Aorta (tissue), 5 donors: ENCODE measurements around the gene SRSF10. TPM values are rescaled to one million over a fixed set of nuclear protein-coding genes. Genes with fewer than 3 reads are reported as not detected.
A peak's percentile ranks its signal among the peaks of the same experiment; 100 is the strongest.

ENCODE experiments used
- ATAC-seq: fragments of 200-7000 bp; cut with Tn5 transposase; one replicate; pipeline ENCODE4 v1.9.1; 2022; ENCODE audit warnings: moderate library complexity; ENCODE audit not compliant: low FRiP score
- DNase-seq, 2 donors: peaks; one replicate each; pipeline ENCODE4 v3.0.0-alpha.2; 2020
- H3K27ac ChIP-seq, 2 donors: one replicate each; pipeline ENCODE4 v1.5.1; 2013; ENCODE audit warnings: low read length in 2 of 2, mild to moderate bottlenecking in 2 of 2, moderate library complexity in 2 of 2, control low read depth in 1 of 2, inconsistent platforms in 1 of 2, low read depth in 1 of 2
- H3K27me3 ChIP-seq, 2 donors: one replicate each; pipeline ENCODE4 v1.6.1; 2013; ENCODE audit warnings: control low read depth in 1 of 2, low read length in 1 of 2, mild to moderate bottlenecking in 1 of 2, moderate library complexity in 1 of 2; ENCODE audit not compliant: insufficient read depth in 2 of 2, control insufficient read depth in 1 of 2
- H3K36me3 ChIP-seq, 2 donors: one replicate each; pipeline ENCODE4 v1.6.1; 2013; ENCODE audit warnings: control low read depth in 1 of 2, low read length in 1 of 2, mild to moderate bottlenecking in 1 of 2; ENCODE audit not compliant: insufficient read depth in 2 of 2, control insufficient read depth in 1 of 2
- H3K4me1 ChIP-seq, 2 donors: one replicate each; pipeline ENCODE4 v1.6.1; 2013; ENCODE audit warnings: low read length in 2 of 2, control low read depth in 1 of 2, mild to moderate bottlenecking in 1 of 2, moderate library complexity in 1 of 2; ENCODE audit not compliant: insufficient read depth in 2 of 2, control insufficient read depth in 1 of 2
- H3K4me3 ChIP-seq, 2 donors: one replicate each; pipeline ENCODE4 v1.5.1; 2013; ENCODE audit warnings: low read length in 2 of 2, control low read depth in 1 of 2, mild to moderate bottlenecking in 1 of 2
- H3K9me3 ChIP-seq: one replicate; pipeline ENCODE4 v1.6.1; 2013; ENCODE audit warnings: mild to moderate bottlenecking, low read length; ENCODE audit not compliant: control insufficient read depth
- WGBS, 2 donors: extraction: QIAGEN DNeasy Blood & Tissue Kit; methylation state at CpG; one replicate each; pipeline ENCODE4 v1.1.7; 2013; 5-methylcytosine and 5-hydroxymethylcytosine counted together
- intact Hi-C, 2 donors: fragments of 100-400 bp; cut with DNase I; formaldehyde crosslinking; loops; one replicate each; pipeline versions ENCODE4 v1.14.2 to v1.15.0; 2022
- long read RNA-seq, 2 donors: library from polyadenylated mRNA; unstranded; transcript quantifications; one replicate each; pipeline ENCODE4 v2.0.0, GENCODE V29; 2020 to 2021
- polyA plus RNA-seq, 2 donors: library from polyadenylated mRNA; stranded (reverse); fragments of 200-250 nt; gene quantifications; one replicate each; pipeline ENCODE4 v1.2.3, GENCODE V29; 2013
- total RNA-seq, 2 donors: library from RNA; stranded (reverse); fragmentation: NEBNext Ultra II Directional; extraction: Animal tissue kit (Norgen Biotek cat#: 25700); gene quantifications; one replicate each; pipeline ENCODE4 v1.2.1, GENCODE V29; 2021
- donor health status: healthy with polysubstance abuse.
- donor health status: Bipolar disorder and iron deficiency.
- donor health status: DM: no; HTN: no; CAD: no.
- donor health status: DM: no; HTN: no; CAD: no.
- donor health status: DM: yes; HTN: yes; CAD: no.

Gene SRSF10
- total RNA-seq (10 to 100 TPM; 91.1 to 98.4 TPM), polyA plus RNA-seq (100 to 1,000 TPM in 1 of 2 donors, 10 to 100 TPM in 1; 50.1 to 114 TPM)
- long read RNA-seq, donor 1, transcript SRSF10-212 (3 exons, 790 nt): major isoform, 10 of 59 reads
- long read RNA-seq, donor 1, partial matches to known transcripts: 3 of 59 reads
- long read RNA-seq, donor 1, other reads (novel, unspliced or antisense): 42 of 59 reads
- long read RNA-seq, donor 2, transcript SRSF10-212 (3 exons, 790 nt): major isoform, 7 of 24 reads
- long read RNA-seq, donor 2, partial matches to known transcripts: 1 of 24 reads
- long read RNA-seq, donor 2, other reads (novel, unspliced or antisense): 15 of 24 reads

DNA sequence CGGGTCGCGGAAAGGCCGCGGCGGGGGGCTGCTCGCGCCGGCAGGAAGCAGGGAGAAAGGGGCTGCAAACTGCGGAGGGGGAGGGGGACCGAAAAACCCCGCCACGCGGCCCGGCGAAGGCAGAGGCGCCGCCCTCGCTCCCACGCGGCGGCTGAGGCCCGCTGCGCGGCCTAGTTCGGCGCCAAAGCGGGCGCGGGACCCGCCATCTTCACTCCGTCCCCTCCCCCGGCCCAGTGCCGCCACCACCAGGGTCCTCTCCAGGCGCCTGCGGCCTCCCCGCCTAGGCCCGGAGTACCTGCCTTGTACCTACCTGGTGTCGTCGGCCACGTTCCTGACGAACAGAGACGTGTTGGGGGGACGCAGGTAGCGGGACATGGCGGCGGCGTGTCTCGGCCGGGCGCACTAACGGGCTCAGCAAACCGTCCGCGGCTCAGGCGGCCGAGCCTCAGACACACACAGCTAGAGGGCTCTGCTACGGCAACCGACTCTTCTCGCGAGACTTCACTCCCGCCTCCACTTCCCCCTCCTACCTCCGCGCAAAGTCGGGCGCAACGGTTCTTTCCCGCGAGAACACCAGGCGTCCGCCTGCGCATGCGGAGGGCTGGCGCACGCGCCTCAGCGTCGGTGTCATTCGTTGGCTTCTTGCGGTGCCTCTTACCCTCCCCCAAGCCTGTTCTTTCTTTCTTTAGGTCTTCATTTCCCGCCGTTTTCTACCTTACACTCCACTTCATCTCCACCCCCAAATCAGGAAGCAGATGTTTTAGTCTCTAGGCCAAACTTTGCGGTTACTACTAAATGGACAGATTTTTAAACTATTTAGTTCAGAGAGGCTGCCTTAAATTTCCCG, at the start of gene SRSF10:
TSS of gene SRSF10 (minus strand) at position 447 of the 847 bp plus-strand sequence. CDS start at position 375, 72 bp downstream.
- peak; percentile 99 for DNase-seq
- Histone ChIP-seq H3K4me3 (peak within 1 kb of the TSS; percentile 14 to 77), H3K27ac (peak within 1 kb of the TSS; percentile 6 to 89), H3K36me3 (no peaks in the 10 kb centered on the region), H3K27me3 (no peaks in the 10 kb centered on the region), H3K9me3 (no peaks in the 10 kb centered on the region), H3K4me1 (peaks cover 5 to 7% of the 10 kb centered on the region in 2 donors)
- 0% methylated on average over 76 to 84 of the region's 84 CpGs for WGBS, 2 donors
- ATAC-seq: peak; percentile 100
- intact Hi-C loops: loop anchor here (1.0 to 5.0 kb wide), 3 partner anchors 21 to 42 kb away; partner anchors contain the start of gene PNRC2 (in 1 of the 2)

GRCh38 chr1:24027838-24028468, 47.8 kb upstream of the SRSF10 start:
- DNase-seq (no peak), ATAC-seq (peak; percentile 80)
- Histone ChIP-seq H3K4me1 (no peaks in the 10 kb centered on the region), H3K4me3 (no peak overlapping the region), H3K36me3 (no peaks in the 10 kb centered on the region), H3K27ac (no peak overlapping the region), H3K27me3 (no peaks in the 10 kb centered on the region), H3K9me3 (no peaks in the 10 kb centered on the region)
- intact Hi-C loops: loop anchor here in 1 of 2 donors (5.0 kb wide), 2 partner anchors 71 to 106 kb away; partner anchors contain the start of gene PNRC2
- 71 to 75% methylated on average over 4 of the region's 4 CpGs for WGBS, 2 donors

DNA sequence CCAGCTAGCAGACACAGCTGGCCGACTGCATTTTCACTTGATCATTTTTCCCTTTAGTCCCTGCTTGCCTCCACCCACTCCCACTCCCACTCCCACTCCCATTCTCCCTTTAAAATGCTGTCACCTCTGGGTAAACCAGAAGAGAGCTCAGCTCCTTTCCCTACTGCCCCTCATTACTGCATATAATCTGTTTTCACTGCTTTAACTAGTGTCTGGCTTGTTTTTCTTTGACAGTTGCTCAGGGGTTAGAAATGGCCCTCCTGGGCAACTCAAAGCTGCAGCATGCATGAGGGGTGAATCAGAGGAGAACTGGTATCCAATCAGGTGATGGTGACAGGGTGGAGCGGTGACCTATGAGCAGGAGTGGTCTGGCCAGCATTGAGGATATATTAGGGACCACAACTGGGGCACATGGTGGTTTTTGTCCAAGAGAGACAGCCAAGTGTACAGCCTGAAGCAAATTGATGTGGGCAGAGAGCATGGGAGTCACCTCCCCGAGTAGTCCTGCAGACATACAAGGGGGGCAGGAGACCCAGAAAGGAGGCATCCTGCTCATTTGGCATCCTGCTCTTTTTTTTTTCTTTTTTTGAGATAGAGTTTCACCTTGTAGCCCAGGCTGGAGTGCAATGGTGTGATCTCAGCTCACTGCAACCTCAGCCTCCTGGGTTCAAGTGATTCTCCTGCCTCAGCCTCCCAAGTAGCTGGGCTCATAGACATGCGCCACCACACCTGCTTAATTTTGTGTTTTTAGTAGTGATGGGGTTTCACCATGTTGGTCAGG, 42.6 kb upstream of the SRSF10 start:
- Histone ChIP-seq H3K9me3 (no peaks in the 10 kb centered on the region), H3K36me3 (no peaks in the 10 kb centered on the region), H3K27ac (peak overlapping the region in 1 of 2 donors; percentile 90), H3K4me1 (peaks cover 2 to 6% of the 10 kb centered on the region in 2 donors), H3K4me3 (no peak overlapping the region), H3K27me3 (no peaks in the 10 kb centered on the region)
- WGBS, 2 donors: 57% methylated on average over 4 of the region's 4 CpGs
- DNase-seq (peak in 1 of 2 donors; percentile 54), ATAC-seq (no peak)
- intact Hi-C loops: loop anchor here in 1 of 2 donors (5.0 kb wide), 2 partner anchors 40 to 155 kb away; partner anchors contain the start of genes FUCA1 and SRSF10

DNA sequence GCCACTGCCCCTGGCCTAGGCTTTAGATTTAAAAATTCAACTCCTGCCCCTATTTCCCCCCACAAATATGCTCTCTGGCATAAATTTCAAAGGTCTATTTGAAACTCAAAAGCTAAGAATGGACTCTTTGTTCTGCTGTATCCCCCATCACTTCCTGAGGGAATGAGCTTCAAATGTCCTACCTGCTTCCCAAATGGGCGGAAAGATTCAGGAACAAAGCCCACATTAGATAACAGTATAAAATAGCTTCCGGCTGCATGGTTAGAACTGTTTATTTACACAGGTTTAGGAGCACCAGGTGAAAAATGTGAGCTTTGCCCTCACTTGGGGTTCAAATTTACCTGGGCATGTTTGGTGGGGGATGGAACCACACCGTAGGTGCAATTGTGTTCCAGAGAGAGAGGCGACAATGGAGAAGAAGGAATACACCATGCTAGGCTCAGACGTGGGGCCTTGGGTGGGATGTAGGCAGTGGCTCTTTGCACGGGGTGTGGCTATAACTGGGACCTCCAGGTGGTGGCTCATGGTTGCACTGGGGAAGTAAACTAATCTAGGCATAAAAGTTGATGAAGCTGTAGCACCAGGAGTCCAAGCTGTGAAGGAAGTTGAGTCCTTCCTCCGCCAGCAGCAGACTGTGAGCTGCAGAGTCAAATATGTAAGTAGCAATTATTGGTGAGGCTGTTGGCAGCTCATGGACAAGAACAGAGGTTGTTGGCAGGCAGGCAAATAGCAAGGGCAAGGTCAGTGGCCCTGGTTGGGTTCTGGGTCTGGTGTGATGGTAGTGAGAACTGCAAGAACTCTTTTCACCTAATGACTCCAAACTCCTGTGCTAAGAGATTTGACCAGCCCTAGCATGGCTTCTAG, 41.5 kb upstream of the SRSF10 start:
- no peak for ATAC-seq
- Histone ChIP-seq H3K36me3 (no peaks in the 10 kb centered on the region), H3K4me1 (peaks cover 2 to 6% of the 10 kb centered on the region in 2 donors), H3K9me3 (no peaks in the 10 kb centered on the region), H3K27me3 (no peaks in the 10 kb centered on the region), H3K4me3 (no peak overlapping the region), H3K27ac (peak overlapping the region; percentile 2 to 90)
- intact Hi-C loops: loop anchor here in 1 of 2 donors (5.0 kb wide), 2 partner anchors 39 to 154 kb away; partner anchors contain the start of genes FUCA1 and SRSF10
- DNase-seq: no peak
- 79 to 82% methylated on average over 7 of the region's 7 CpGs for WGBS, 2 donors

DNA sequence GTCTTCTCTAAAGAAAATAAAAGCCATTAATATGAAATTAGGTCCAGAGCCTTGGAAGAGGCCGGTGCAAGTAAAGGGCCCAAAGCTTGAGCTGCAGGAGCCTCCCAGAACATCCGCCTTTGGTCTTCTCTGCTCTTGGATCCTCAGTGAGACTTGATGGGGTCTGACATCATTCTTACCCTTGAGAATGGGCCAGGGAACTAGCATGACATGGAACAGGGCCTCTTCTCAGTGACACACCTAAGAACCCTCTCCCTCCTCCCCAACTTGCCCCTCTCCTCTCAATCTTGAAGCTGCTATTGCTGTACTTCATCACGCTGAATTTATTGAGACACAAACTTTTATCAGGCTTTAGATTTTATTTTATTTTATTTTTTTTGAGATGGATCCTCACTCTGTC, 40.3 kb upstream of the SRSF10 start:
- Histone ChIP-seq H3K4me1 (peaks cover 2 to 6% of the 10 kb centered on the region in 2 donors), H3K27ac (peak overlapping the region; percentile 34 to 97), H3K36me3 (no peaks in the 10 kb centered on the region), H3K9me3 (no peaks in the 10 kb centered on the region), H3K4me3 (no peak overlapping the region), H3K27me3 (no peaks in the 10 kb centered on the region)
- ATAC-seq (no peak), DNase-seq (no peak)
- 35 to 37% methylated on average over 3 of the region's 3 CpGs for WGBS, 2 donors
- intact Hi-C loops: loop anchor here in 1 of 2 donors (5.0 kb wide), 2 partner anchors 38 to 153 kb away; partner anchors contain the start of genes FUCA1 and SRSF10

DNA sequence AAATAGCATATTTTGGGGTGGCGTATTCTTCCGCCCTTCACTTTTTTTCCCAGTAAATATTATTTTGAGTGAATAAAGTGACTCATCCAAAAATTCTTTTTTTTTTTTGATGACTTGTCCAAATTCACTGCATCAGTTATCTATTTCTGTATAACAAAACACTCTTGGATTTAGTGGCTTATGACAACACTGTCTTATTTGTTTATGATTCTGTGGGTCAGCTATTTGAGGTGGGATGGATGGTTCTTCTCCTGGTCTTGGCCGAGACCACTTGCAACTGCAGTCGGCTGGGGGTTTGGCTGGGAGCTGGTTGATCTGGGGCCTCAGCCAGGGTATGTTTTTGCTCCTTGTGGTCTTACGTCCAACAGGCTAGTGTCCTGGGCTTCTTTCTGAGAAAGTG, 39.9 kb upstream of the SRSF10 start:
- Histone ChIP-seq H3K27ac (peak overlapping the region; percentile 50 to 97), H3K36me3 (no peaks in the 10 kb centered on the region), H3K9me3 (no peaks in the 10 kb centered on the region), H3K27me3 (no peaks in the 10 kb centered on the region), H3K4me3 (no peak overlapping the region), H3K4me1 (peaks cover 2 to 6% of the 10 kb centered on the region in 2 donors)
- intact Hi-C loops: loop anchor here in 1 of 2 donors (5.0 kb wide), 2 partner anchors 38 to 153 kb away; partner anchors contain the start of genes FUCA1 and SRSF10
- WGBS, 2 donors: 3 to 7% methylated on average over 5 of the region's 5 CpGs
- ATAC-seq (peak; percentile 54), DNase-seq (peak; percentile 71 to 74)
